CD4-positive, alpha-beta T cell treated with Interleukin-17A for 1 hour (primary cell): ENCODE data around the gene ICAM3.

Experiments
- DNase-seq: peaks from one replicate; pipeline ENCODE4 v3.0.0-alpha.2; 2020

ICAM3 gene

DNA sequence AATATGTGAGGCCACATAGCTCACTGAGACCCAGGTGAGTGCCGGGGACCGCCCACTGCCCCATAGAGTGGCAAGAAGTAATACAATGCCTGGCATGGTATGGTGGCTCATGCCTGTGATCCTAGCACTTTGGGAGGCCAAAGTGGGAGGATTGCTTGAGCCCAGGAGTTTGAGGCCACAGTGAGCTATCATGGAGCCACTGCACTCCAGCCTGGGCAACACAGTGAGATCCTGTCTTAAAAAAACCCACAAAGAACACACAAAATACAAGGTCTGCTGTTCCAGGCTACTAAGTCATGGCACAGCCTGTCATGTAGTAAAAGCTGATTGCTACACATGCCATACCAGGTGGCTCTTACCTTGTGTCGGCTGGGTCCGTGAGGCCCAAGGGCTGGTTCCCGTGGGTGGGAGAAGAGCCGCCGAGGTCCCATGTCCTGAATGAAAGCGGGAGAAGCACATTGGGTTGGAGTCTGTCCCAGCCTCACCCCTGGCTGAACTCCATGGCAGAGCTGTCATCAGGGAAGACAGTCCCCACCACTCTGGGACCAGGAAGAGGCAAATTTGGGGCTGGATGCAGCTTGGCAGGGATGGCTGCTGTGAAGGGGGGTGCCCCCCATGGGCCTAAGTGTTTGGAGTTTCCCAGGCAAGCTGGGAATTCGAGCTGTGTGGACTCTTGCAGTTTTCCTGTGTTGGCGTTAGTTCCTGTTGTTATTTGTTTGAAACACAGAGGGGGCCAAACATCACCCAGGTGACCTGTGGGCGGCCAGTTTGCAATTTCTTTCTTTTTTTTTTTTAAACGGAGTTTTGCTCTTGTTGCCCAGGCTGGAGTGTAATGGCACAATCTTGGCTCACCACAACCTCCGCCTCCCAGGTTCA lies 20.4 kb downstream of the ICAM3 start:
- DNase-seq = no peak

DNA sequence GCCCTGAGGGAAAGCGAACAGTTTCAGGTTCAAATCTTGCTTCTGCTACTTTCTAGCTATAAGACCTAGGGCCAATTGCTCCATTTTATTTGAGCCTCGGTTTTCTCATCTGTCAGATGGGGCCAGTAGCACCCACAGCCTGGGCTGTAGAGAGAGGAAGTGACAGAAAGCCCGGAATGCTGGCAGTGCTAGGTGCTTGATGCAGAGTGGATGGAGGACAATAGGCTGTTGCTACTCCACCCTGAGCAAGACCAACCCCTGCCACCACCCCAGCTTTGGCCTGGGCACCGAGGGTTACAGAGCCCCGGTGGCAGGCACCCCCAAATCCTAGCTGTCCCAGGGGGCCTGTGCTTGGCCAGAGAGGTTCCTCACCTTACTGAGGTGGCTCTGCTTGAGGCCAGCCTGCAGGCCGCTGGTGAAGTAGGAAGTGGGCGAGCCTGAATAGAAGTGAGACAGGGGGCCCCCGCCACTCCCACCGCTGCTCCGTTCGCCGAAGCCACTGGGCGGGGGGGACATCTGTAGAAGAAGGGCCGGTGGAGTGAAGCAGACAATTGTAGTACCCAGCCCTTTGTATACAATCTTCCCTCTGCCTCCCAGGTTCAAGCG lies 21.5 kb downstream of the ICAM3 start:
- no peak for DNase-seq

DNA sequence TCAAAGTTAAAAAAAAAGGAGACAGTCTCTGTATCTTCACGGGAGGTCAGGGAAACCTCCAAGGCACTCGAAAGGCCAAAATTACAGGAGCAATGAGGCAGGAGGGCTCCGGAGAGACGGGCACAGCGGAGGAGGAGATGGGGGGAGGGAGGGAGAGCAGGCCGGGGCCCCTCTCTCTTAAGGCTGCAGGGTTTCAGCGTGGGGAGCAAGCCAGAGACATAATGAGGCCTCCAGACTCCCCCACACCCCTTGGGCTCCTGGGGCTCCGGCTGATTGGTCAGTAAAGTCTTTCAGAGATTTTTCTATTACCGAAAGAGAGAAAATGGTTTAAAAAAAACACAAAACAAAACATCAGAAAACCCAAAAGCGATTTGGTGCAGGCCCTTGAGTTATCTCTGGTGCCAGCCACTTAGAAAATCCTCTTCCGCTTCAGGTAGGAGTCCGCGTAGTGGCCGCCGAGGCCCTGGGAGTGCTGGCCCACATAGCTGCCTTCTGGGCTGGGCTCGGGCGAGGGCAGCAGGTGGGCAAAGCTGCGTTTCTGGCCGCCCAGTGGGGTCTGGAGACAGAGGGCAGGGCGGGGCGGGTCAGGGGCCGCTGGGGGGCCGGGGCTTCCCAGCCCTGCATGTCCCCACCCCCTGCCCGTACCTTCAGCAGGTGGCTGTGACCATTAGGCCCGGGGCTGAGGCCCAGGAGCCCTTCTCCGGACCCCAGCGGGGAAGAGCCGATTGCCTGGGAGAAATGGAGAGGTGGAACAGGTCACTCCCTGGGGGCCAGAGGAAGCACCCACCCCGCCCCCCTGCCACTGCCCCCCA lies 22.2 kb downstream of the ICAM3 start:
- no peak for DNase-seq

DNA sequence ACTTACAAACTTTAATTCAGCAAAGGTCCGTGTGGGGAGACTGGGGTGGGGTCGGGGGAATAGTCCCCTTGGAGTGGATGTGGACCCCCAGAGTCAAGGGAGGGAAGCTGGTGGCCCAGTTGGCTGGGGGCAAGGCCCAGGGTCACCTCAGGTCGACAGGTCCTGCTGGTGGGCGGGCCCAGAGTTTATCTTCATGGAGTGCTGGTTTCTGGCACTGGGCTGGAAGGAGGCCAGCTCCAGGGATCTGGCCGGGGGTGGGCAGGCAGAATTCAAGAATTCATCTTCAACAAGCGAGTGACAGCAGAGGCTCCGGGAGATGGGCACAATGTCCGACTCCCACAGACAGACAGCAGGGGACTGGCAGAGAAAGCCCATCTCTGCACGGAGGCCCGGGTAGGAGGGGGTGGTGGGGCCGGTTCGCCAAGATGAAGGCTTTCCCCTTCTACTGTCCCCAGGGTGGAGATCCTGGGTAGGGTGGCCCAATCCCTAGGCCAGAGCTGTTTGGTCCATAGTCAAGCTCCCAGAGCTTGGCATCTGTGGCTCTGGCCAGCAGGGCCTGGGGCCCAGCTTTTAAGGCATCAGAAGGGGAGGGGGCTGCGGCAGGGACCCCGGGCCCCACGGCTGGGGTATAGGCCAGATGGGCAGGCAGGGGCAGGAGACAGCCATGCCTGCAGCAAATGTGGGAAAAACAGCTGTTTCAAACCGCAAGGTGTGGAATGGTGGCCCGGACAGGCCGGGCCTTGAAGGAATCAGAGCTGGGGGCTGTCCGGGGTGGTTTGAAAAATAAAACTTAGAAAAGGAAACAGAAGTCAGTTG lies 23.0 kb downstream of the ICAM3 start:
- no peak for DNase-seq

DNA sequence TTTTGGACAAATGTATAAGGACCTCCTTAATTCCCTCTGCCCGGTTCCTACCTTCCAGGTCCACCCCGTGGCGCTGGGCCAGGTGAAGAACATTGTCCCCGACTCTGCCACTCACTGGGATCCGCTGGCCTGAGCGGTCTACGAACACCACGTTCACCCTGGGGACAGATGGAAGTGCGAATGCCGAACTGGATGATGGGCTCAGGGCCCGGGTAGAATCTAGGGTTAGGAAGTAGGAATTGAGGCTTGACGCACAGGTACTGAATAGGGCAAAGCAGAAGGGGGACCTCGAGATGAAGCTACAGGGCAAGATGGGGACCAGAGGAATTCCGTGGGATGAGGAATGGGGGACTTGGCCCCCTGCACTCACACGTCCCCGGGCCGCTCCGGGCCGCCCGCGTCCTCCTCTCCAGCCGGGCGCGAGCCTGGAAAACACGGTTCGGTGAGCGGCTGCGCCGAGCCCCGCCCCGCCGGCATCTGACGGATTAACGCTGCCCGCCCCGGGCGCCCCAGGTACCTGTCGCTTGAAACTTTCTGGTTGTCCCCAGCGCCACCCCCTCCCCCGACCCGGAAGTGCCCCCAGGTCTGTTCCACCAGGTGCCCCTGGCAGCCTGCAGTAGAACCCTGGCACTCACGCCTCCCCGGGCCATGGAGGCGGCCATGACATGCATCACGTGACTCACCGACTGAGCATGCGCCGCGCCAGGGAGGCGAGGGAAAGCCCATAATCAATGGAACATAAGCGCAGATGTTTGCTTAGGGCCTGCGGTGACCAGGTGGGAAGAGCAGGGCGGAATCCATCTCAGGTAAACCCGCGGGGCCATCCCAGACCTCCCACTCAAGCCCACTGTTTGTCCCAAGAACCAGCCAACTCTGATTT lies 23.8 kb downstream of the ICAM3 start, which contains the start of gene FDX2:
FDX2 (minus strand) TSS at position 681 of the 880 bp plus-strand sequence; CDS start at position 662, 19 bp downstream.
- peak; percentile 93 for DNase-seq

DNA sequence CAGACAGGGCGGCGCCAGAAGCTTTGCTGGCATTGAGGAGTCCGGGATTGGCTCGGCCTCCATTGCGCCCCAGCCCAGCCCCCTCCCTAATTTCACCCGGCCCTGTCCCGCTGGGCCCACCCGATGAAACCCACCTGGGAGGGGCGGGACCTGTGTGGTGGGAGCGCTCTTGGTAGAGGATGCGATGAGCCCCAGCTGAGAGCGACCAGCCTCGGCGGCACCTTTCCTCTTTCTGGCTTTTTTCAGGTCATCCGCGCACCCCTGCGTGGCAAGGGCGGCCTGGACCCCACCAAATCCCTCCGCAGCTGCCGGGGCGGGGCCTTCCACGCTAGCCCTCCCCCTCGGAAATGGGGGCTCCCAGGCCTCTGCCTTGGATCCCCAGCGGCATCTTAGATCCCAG lies 30.0 kb downstream of the ICAM3 start, which contains the start of gene ZGLP1:
ZGLP1 (minus strand) TSS at position 393 of the 400 bp plus-strand sequence.
- no peak for DNase-seq

DNA sequence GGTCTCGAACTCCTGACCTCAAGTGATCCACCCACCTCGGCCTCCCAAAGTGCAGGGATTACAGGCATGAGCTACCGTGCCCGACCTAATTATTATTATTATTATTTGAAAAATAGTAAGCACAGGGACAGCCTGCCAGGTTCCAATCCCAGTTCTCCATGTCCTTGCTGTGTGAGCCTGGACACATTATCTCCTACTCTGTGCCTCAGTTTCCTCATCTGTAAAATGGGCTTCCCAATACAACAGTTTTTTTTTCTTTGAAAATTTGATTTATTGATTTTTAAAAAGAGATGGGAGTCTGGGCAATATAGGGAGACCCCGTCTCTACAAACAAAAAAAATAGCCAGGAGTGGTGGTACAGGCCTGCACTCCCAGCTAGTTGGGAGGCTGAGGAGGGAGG lies 33.1 kb downstream of the ICAM3 start:
- DNase-seq = no peak

DNA sequence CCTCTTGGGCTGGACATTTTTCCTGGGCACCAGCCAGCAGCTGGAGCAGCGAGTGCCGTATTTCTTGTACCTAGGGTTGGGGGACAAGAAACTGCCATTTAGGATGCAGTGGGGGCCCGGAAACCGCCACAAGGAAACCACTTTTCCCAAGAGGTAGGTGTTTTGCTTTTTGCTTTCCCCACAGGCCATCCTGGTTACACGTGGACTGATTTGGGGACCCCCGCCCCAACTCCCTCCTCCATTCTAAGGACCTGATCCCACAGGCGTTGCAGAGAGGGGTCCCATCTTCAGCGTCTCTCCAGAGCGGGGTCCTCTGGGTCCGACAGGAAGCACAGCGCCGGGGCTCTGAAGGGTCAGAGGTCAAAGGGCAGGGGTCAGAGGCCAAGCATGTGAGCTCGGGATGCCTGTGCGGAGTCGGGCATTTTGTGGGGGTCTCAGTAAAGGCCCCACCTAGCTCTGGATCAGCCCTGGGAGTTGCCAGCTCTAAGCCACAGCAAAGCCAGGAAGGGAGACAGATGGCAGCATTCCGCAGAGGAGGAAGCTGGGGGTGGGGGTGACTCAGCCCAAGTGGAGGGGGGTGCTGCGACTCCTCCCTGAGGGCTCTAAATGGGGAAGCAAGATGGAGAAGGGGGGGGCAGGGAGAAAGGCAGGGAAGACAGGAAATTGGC lies 34.2 kb downstream of the ICAM3 start:
- no peak for DNase-seq

DNA sequence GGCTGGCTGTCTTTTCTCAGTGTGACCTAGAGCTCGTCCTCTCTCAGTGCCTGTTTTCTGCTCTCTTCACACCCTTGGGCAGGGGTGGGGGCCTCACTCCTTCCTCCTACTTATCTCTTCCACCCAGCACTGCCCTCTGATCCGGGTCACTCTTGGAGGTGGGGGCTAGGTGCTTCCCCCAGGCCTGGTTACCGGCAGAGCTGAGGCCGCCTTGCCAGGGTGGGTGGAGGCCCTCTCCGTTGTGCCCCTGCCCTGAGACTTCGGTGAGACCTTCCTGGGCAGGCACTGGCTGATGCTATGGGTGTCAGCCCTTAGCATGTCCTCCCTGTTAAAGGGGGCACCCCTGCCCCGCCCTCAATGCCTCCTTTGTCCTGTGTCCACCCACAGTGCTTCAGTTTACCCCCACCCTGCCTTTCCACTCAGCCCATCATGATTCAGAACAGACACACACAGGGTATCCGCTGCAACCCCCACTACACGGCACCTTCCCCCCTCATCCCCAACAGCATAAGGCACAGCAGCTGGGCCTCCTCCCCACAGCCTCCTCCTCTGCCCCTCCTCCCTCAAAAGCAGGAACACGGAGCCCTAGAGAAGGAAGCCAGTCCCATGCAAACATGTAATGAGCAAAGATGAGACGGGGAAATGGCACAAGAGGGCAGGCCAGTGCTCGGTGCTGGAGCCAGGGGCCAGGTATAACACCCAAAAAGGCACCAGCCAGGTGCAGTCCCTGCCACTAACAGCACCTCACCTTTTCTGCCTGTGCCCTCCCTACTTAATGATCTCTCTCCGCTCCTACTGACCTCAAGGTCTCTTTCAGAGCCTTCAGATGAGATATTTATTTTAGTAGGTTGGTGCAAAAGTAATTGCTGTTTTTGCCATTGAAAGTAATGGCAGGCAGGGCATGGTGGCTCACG lies 39.6 kb downstream of the ICAM3 start:
- DNase-seq = no peak

DNA sequence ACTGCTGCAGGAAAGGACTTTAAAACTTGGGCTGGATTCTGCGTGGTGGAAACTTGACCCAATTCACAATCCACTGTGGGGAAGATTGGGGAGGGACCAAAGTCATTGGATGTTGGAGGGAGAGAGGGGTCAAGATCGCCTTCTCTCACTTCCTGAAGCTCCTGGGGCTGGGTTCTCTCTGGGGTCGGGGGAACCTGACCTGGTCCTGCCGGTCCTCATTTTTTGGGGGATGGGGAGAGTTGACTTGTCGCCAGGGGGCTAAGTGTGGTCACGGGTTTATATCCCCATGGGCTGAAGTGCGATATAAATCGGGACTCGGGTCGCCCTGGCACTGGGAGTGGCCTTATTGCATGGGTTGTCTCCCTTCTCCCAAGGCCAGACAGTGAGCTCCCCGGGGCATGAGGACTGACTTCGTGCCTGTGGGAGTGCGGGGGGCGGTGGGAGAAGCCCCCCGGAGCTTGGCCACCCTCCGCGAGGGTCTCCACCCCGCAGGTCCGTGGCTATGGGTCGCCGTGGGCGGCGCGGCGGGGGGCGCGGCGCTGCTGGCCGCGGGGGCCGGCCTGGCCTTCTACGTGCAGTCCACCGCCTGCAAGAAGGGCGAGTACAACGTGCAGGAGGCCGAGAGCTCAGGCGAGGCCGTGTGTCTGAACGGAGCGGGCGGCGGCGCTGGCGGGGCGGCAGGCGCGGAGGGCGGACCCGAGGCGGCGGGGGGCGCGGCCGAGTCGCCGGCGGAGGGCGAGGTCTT lies 43.4 kb downstream of the ICAM3 start:
- no peak for DNase-seq

DNA sequence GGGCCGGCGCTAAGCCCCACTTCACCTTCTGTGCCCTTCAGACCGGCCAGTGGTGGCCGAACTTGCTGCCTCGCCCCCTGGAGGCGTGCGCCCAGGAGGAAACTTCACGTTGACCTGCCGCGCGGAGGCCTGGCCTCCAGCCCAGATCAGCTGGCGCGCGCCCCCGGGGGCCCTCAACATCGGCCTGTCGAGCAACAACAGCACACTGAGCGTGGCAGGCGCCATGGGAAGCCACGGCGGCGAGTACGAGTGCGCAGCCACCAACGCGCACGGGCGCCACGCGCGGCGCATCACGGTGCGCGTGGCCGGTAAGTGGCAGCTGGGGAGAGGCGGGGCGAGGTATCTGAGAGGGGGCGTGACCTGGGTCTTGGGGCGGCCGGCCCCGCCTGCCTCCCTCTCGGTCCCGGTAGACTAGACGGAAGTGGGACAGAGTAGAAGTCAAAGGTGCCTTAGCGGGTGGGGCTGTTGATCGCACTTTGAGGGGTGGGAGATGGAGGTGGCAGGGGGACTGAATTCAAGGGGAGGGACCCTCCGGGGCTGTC lies 44.0 kb downstream of the ICAM3 start:
- peak; percentile 85 for DNase-seq

DNA sequence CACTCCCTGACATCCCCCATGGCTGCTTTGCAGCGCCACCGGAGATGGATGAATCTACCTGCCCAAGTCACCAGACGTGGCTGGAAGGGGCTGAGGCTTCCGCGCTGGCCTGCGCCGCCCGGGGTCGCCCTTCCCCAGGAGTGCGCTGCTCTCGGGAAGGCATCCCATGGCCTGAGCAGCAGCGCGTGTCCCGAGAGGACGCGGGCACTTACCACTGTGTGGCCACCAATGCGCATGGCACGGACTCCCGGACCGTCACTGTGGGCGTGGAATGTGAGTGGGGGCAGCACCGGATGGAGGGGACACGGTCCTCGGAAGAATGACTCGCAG lies 45.1 kb downstream of the ICAM3 start:
- no peak for DNase-seq

DNA sequence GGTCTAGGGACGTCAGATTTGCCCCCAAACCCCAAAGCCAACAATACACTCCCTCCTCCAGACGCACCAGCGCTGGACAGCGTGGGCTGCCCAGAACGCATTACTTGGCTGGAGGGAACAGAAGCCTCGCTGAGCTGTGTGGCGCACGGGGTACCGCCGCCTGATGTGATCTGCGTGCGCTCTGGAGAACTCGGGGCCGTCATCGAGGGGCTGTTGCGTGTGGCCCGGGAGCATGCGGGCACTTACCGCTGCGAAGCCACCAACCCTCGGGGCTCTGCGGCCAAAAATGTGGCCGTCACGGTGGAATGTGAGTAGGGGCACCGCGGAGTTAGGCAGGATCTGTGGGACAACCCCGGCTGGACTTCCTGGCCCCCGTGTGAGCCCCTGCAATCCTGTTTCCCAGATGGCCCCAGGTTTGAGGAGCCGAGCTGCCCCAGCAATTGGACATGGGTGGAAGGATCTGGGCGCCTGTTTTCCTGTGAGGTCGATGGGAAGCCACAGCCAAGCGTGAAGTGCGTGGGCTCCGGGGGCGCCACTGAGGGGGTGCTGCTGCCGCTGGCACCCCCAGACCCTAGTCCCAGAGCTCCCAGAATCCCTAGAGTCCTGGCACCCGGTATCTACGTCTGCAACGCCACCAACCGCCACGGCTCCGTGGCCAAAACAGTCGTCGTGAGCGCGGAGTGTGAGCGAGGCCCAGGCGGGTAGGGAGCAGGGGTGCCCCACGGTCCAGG lies 45.6 kb downstream of the ICAM3 start:
- no peak for DNase-seq

DNA sequence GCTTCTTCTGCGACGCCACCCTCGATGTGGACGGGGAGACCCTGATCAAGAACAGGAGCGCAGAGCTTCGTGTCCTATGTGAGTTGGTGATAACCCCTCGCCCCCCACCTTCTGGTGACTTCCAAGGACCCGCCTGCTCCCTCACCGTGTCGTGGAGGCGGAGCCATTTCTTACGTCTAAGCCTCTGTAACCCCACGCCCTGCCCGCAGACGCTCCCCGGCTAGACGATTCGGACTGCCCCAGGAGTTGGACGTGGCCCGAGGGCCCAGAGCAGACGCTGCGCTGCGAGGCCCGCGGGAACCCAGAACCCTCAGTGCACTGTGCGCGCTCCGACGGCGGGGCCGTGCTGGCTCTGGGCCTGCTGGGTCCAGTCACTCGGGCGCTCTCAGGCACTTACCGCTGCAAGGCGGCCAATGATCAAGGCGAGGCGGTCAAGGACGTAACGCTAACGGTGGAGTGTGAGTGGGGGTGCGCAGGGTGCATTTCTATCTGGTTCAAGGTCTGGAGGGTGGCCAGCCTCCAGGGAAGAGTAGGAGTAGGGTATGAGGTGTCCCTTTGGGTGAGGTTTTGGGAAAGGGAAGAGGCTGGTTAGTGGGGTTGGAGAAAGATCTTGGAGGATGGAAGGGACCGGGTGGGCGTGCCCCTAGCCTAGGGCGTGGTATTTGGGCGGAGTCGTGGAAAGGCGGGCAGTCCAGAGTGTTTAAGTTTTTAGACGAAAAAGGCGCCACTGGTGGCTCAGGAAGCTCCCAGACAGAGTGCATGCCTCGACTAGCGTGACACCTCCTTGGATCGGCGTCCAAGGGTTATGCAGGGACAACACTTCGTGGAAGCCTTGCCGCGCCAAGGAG lies 46.4 kb downstream of the ICAM3 start:
- DNase-seq = no peak

DNA sequence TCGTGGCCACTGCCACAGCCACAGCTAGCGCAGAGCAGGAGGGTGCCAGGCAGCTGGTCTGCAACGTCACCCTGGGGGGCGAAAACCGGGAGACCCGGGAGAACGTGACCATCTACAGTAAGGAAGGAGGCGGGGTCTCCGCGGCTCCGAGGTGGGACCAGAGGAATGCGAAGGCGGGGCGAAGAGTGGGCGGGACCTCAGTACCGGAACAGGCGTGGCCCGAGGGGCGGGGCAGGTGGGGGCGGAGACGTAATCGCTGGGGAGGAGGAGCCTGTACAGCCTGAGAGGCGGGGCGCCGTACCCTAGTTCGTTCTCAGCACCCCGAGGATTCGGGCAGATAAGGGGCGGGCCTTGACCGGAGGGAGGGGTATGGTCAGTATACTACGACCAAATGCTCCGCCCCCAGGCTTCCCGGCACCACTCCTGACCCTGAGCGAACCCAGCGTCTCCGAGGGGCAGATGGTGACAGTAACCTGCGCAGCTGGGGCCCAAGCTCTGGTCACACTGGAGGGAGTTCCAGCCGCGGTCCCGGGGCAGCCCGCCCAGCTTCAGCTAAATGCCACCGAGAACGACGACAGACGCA lies 47.1 kb downstream of the ICAM3 start:
- peak; percentile 78 for DNase-seq

DNA sequence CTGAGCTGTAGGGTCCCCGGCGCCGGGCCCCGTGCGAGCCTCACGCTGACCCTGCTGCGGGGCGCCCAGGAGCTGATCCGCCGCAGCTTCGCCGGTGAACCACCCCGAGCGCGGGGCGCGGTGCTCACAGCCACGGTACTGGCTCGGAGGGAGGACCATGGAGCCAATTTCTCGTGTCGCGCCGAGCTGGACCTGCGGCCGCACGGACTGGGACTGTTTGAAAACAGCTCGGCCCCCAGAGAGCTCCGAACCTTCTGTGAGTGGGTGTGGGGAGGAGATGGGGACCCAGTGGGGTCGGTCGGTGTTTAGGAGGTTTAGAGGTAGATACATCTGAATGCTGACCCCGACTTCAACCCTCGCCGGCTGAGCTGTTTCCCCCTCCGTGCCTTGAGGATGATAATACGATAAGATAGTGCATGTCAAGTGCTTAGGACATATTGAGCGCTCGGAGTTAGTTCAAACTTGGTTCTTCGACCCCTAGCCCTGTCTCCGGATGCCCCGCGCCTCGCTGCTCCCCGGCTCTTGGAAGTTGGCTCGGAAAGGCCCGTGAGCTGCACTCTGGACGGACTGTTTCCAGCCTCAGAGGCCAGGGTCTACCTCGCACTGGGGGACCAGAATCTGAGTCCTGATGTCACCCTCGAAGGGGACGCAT lies 47.7 kb downstream of the ICAM3 start:
- no peak for DNase-seq
